Measurements from ENCODE around the gene RNASEH2B. TPM values are rescaled to one million over a fixed set of nuclear protein-coding genes. Genes with fewer than 3 reads are reported as not detected.

The RNASEH2B gene
- total RNA-seq, result 20.0 and 22.0 TPM in 2 replicates
- long read RNA-seq, full-length matches to known transcripts, result 12 of 14 reads
- long read RNA-seq, partial matches to known transcripts, result 0 of 14 reads
- long read RNA-seq, other reads (novel, unspliced or antisense), result 2 of 14 reads

GRCh38 chr13:50909605-50910484, at the start of gene RNASEH2B:
Gene RNASEH2B (plus strand): TSS chr13:50909791. CDS start chr13:50910077, 286 bp downstream.
- H3K27ac Mint-ChIP-seq (ENCODE audit: unreplicated experiment), result peak within 1 kb of the TSS; percentile 92
- H3K27me3 Mint-ChIP-seq (ENCODE audit: unreplicated experiment), result no peaks in the 10 kb centered on the region
- DNase-seq (ENCODE audit: extremely low spot score, unreplicated experiment), result peak; percentile 87
- H3K4me1 Mint-ChIP-seq (ENCODE audit: unreplicated experiment), result peaks cover 31% of the 10 kb centered on the region
- TF ChIP-seq CTCF (IDR thresholded peaks at IDR 0.05), result no peak
- peak within 1 kb of the TSS; percentile 81 for H3K4me3 Mint-ChIP-seq (ENCODE audit: unreplicated experiment)
- H3K36me3 Mint-ChIP-seq (ENCODE audit: unreplicated experiment), result no peaks in the 10 kb centered on the region
- H3K9me3 Mint-ChIP-seq (ENCODE audit: unreplicated experiment), result no peaks in the 10 kb centered on the region

GRCh38 chr13:50864492-50864891, 45.1 kb upstream of the RNASEH2B start:
- H3K36me3 Mint-ChIP-seq (ENCODE audit: unreplicated experiment), result no peaks in the 10 kb centered on the region
- TF ChIP-seq CTCF (IDR thresholded peaks at IDR 0.05), result no peak
- H3K4me3 Mint-ChIP-seq (ENCODE audit: unreplicated experiment), result no peak overlapping the region
- peaks cover 31% of the 10 kb centered on the region for H3K27me3 Mint-ChIP-seq (ENCODE audit: unreplicated experiment)
- H3K27ac Mint-ChIP-seq (ENCODE audit: unreplicated experiment), result no peak overlapping the region
- H3K9me3 Mint-ChIP-seq (ENCODE audit: unreplicated experiment), result peaks cover 17% of the 10 kb centered on the region
- H3K4me1 Mint-ChIP-seq (ENCODE audit: unreplicated experiment), result no peaks in the 10 kb centered on the region
- DNase-seq (ENCODE audit: extremely low spot score, unreplicated experiment), result no peak

GRCh38 chr13:50866817-50867636, 42.6 kb upstream of the RNASEH2B start:
- Mint-ChIP-seq H3K4me3 (ENCODE audit: unreplicated experiment) (no peak overlapping the region), H3K36me3 (ENCODE audit: unreplicated experiment) (no peaks in the 10 kb centered on the region), H3K27ac (ENCODE audit: unreplicated experiment) (no peak overlapping the region), H3K27me3 (ENCODE audit: unreplicated experiment) (peaks cover 13% of the 10 kb centered on the region), H3K4me1 (ENCODE audit: unreplicated experiment) (no peaks in the 10 kb centered on the region), H3K9me3 (ENCODE audit: unreplicated experiment) (no peaks in the 10 kb centered on the region)
- no peak for DNase-seq (ENCODE audit: extremely low spot score, unreplicated experiment)
- TF ChIP-seq CTCF (IDR thresholded peaks at IDR 0.05), result no peak

GRCh38 chr13:50867637-50867945, 42.0 kb upstream of the RNASEH2B start:
- DNase-seq (ENCODE audit: extremely low spot score, unreplicated experiment), result no peak
- Mint-ChIP-seq H3K27me3 (ENCODE audit: unreplicated experiment) (peaks cover 13% of the 10 kb centered on the region), H3K36me3 (ENCODE audit: unreplicated experiment) (no peaks in the 10 kb centered on the region), H3K4me3 (ENCODE audit: unreplicated experiment) (no peak overlapping the region), H3K9me3 (ENCODE audit: unreplicated experiment) (no peaks in the 10 kb centered on the region), H3K4me1 (ENCODE audit: unreplicated experiment) (no peaks in the 10 kb centered on the region), H3K27ac (ENCODE audit: unreplicated experiment) (no peak overlapping the region)
- TF ChIP-seq CTCF (IDR thresholded peaks at IDR 0.05), result no peak

- Mint-ChIP-seq H3K27ac (ENCODE audit: unreplicated experiment) (no peak overlapping the region), H3K36me3 (ENCODE audit: unreplicated experiment) (no peaks in the 10 kb centered on the region), H3K9me3 (ENCODE audit: unreplicated experiment) (no peaks in the 10 kb centered on the region), H3K27me3 (ENCODE audit: unreplicated experiment) (peaks cover 10% of the 10 kb centered on the region), H3K4me3 (ENCODE audit: unreplicated experiment) (no peak overlapping the region), H3K4me1 (ENCODE audit: unreplicated experiment) (peaks cover 4% of the 10 kb centered on the region)
- DNase-seq (ENCODE audit: extremely low spot score, unreplicated experiment), result no peak
- no peak for TF ChIP-seq CTCF (IDR thresholded peaks at IDR 0.05)
These were observed 38.2 kb upstream of the RNASEH2B start for GRCh38 chr13:50871405-50871804.
